HepG2 (cell line): Measurements from ENCODE around the gene CLTA. TPM values are rescaled to one million over a fixed set of nuclear protein-coding genes. Genes with fewer than 3 reads are reported as not detected.

Source experiments
- ATAC-seq: fragments of 200-7000 bp; cut with Tn5 transposase; 3 replicates; pipeline ENCODE4 v1.9.1; 2020; ENCODE audit warnings: mild to moderate bottlenecking, moderate library complexity
- BruUV-seq: library from RNA; stranded (reverse); fragments of 400-500 nt; replicated peaks from 2 replicates; lab custom pipeline; 2021; lab: Mats Ljungman, UMichigan
- CTCF ChIA-PET: fragments of 300-600 bp; formaldehyde crosslinking; extraction: SDS; loops from one replicate; lab custom pipeline; 2021; ENCODE audit warnings: low total read pairs, inconsistent platforms, low intra/inter-chr PET ratio; lab: Yijun Ruan, JAX
- POLR2A ChIA-PET: fragments of 350-600 bp; sonication (Branson Sonifier 250); formaldehyde crosslinking; loops from one replicate; lab custom pipeline; 2020; ENCODE audit warnings: antibody characterized with exemption, inconsistent platforms; lab: Yijun Ruan, JAX
- DNase-seq: peaks from one replicate; pipeline ENCODE4 v3.0.0-alpha.2; 2015; ENCODE audit warnings: low spot score
- FAIRE-seq: peaks from 3 replicates; lab custom pipeline; 2011; peaks lifted over from hg19 to GRCh38; lab: Jason Lieb, UNC
- H2AFZ ChIP-seq: one replicate; pipeline ENCODE4 v1.6.1; 2011; ENCODE audit warnings: low read length, inconsistent platforms
- H3K27ac ChIP-seq: fragments of 300-600 bp; 3 replicates; pipeline ENCODE4 v1.8.0; 2011; ENCODE audit warnings: mixed run types, mild to moderate bottlenecking, mixed read lengths, low read length, inconsistent platforms; ENCODE audit not compliant: insufficient read depth; ENCODE audit errors: extremely low read length
- H3K27me3 ChIP-seq, 2 experiments: fragments of 200-600 bp in 1 of 2; 2 replicates in 1 of 2; 3 replicates in 1 of 2; pipeline versions ENCODE4 v1.6.0 to v1.8.0; 2011; ENCODE audit warnings: low read length in 2 of 2, mild to moderate bottlenecking in 2 of 2, moderate library complexity in 2 of 2, inconsistent platforms in 1 of 2; ENCODE audit not compliant: insufficient read depth in 2 of 2, control insufficient read depth in 1 of 2
- H3K36me3 ChIP-seq, 2 experiments: fragments of 200-600 bp in 1 of 2; replicated peaks in 1 of 2; 2 replicates in 1 of 2; 3 replicates in 1 of 2; pipeline versions ENCODE4 v1.5.1 to v1.8.0; 2011; ENCODE audit warnings: low read length in 2 of 2, inconsistent platforms in 1 of 2; ENCODE audit not compliant: insufficient read depth in 2 of 2, control insufficient read depth in 1 of 2
- H3K4me1 ChIP-seq: 2 replicates; pipeline ENCODE4 v1.5.1; 2012; ENCODE audit warnings: low read length, inconsistent platforms; ENCODE audit not compliant: insufficient read depth
- H3K4me2 ChIP-seq: 2 replicates; pipeline ENCODE4 v1.6.0; 2011; ENCODE audit warnings: low read depth, low read length, inconsistent platforms
- H3K4me3 ChIP-seq, 3 experiments: fragments of 200-600 bp in 1 of 3; sonication (generic), shearing (Covaris generic) in 1 of 3; replicated peaks in 1 of 3; 2 replicates each; pipeline ENCODE4 v1.5.1; 2011 to 2016; ENCODE audit warnings: low read length in 3 of 3, inconsistent platforms in 2 of 3, low read depth in 2 of 3, mild to moderate bottlenecking in 2 of 3, control low read depth in 1 of 3, mixed read lengths in 1 of 3; ENCODE audit not compliant: insufficient read depth in 1 of 3
- H3K79me2 ChIP-seq: one replicate; pipeline ENCODE4 v1.6.1; 2011; ENCODE audit warnings: low read length, inconsistent platforms; ENCODE audit not compliant: insufficient read depth
- H3K9ac ChIP-seq: 2 replicates; pipeline ENCODE4 v1.6.0; 2011; ENCODE audit warnings: mild to moderate bottlenecking, low read depth, low read length, inconsistent platforms; ENCODE audit not compliant: insufficient read depth
- H3K9me3 ChIP-seq: 2 replicates; pipeline ENCODE4 v1.5.1; 2012; ENCODE audit warnings: mild to moderate bottlenecking, low read length
- H4K20me1 ChIP-seq: 2 replicates; pipeline ENCODE4 v1.6.0; 2011; ENCODE audit warnings: inconsistent platforms, mild to moderate bottlenecking, low read length, moderate library complexity; ENCODE audit not compliant: insufficient read depth
- ASH2L ChIP-seq: fragments of 300-600, 200-600 bp; sonication (generic); IDR thresholded peaks from 2 replicates; pipeline ENCODE4 v1.7.0; 2017; ENCODE audit warnings: low read depth, mild to moderate bottlenecking, moderate library complexity, mixed read lengths, low read length; ENCODE audit not compliant: insufficient read length
- MEIS1 ChIP-seq: sonication (generic); formaldehyde crosslinking; IDR thresholded peaks from 2 replicates; pipeline ENCODE4 v1.9.0; 2021; ENCODE audit warnings: mild to moderate bottlenecking, missing genetic modification reagents, moderate library complexity, borderline replicate concordance
- SNRNP70 ChIP-seq: fragments of 200-400 bp; formaldehyde crosslinking; IDR thresholded peaks from 2 replicates; pipeline ENCODE4 v1.6.1; 2017; ENCODE audit warnings: mild to moderate bottlenecking, low read depth, low read length, moderate library complexity
- TCF12 ChIP-seq, 2 experiments: fragments of 450-650 bp in 1 of 2; sonication (generic) in 1 of 2; formaldehyde crosslinking in 1 of 2; IDR thresholded peaks; 2 replicates each; pipeline versions ENCODE4 v1.6.1 to v1.8.0; 2017 to 2022; ENCODE audit warnings: antibody characterized with exemption in 1 of 2, mild to moderate bottlenecking in 1 of 2, missing genetic modification reagents in 1 of 2, moderate library complexity in 1 of 2
- TCF7 ChIP-seq: sonication (generic); IDR thresholded peaks from 2 replicates; pipeline ENCODE4 v1.6.1; 2016; ENCODE audit warnings: antibody characterized with exemption, low read depth
- WGBS: methylation state at CpG from one replicate; pipeline ENCODE4 v1.1.6; 2017; ENCODE audit warnings: low lambda C conversion rate; 5-methylcytosine and 5-hydroxymethylcytosine counted together
- in situ Hi-C: cut with HindIII; loops from 2 replicates; pipeline ENCODE4 v1.10.0; 2017; ENCODE audit warnings: low pct_unique_long_range_greater_than_20kb; ENCODE audit not compliant: extremely low pct_ligation_motif_present
- intact Hi-C: fragments of 100-400 bp; cut with micrococcal nuclease; formaldehyde crosslinking; loops from one replicate; pipeline ENCODE4 v1.10.0; 2022; ENCODE audit not compliant: unreplicated experiment
- polyA plus RNA-seq, 8 experiments: library from polyadenylated mRNA; depleted of rRNA in 3 of 8; stranded (reverse) in 7 of 8; unstranded in 1 of 8; fragments of >200 nt; fragmentation: Illumina TruSeq in 4 of 8; extraction: Trizol in 4 of 8; gene quantifications; 2 replicates each; pipeline versions ENCODE4 v1.2.1 to v1.2.3, GENCODE V29; 2011 to 2016; ENCODE audit warnings: low read depth in 4 of 8, missing spikeins in 1 of 8, mixed read lengths in 1 of 8; ENCODE audit not compliant: insufficient read depth in 1 of 8
- total RNA-seq, 5 experiments: library from RNA; depleted of rRNA; stranded (reverse); fragments of >200 nt; fragmentation: Illumina TruSeq; extraction: Trizol; gene quantifications; 2 replicates each; pipeline ENCODE4 v1.2.3, GENCODE V29; 2016; ENCODE audit warnings: low read depth in 1 of 5
- TF ChIP-seq, protein P1 (sequence below): conservative IDR thresholded peaks from 2 replicates; pipeline ENCODE4 v1.6.1; 2018; ENCODE audit warnings: missing genetic modification reagents
- TF ChIP-seq, protein P2 (sequence below): IDR thresholded peaks from 2 replicates; pipeline ENCODE4 v1.6.1; 2016; ENCODE audit warnings: mild to moderate bottlenecking, missing biosample characterization, missing genetic modification reagents
- TF ChIP-seq, protein P3 (sequence below): IDR thresholded peaks from 2 replicates; pipeline ENCODE4 v1.6.1; 2016; ENCODE audit warnings: missing biosample characterization, missing genetic modification reagents, low read depth
- TF ChIP-seq, protein P4 (sequence below): sonication (generic); formaldehyde crosslinking; IDR thresholded peaks from 2 replicates; pipeline ENCODE4 v1.4.0; 2020; ENCODE audit warnings: mild to moderate bottlenecking, missing genetic modification reagents

CLTA gene
- total and polyA plus RNA-seq, 2 of the 13 experiments (the other 11 are each of a cell fraction or from before 2014, with no cell fraction given): 143 to 222 TPM

DNA sequence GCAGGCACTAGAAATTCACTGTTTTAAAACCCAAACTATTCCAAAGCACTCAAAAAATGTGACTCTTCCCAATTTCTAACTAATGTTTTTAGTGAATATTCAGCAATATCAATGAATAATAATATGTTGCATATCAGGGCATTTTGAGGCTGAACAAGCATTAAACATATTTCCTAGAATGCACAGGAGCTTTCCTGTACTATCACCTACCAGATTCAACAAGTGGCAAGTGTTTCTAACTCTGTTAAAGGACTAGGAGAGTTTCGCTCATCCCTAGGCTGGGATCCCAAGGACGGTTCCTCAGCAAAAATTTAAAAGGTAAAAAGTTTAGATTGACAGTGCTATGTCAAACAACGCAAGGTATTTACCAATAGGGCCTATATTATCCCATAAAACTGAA is 46.5 kb downstream of the CLTA start:
- H3K9ac ChIP-seq: no peak overlapping the region
- intact Hi-C loops: no loop called here
- no peak for ATAC-seq
- H3K4me2 ChIP-seq: no peak overlapping the region
- FAIRE-seq: no peak
- in situ Hi-C loops: no loop called here
- peaks cover 4 to 42% of the 10 kb centered on the region in 2 experiments; a peak in 4 of 5 replicates for H3K36me3 ChIP-seq
- 98% methylated on average over 3 of the region's 3 CpGs for WGBS
- H3K27me3 ChIP-seq: no peaks in the 10 kb centered on the region
- ChIA-PET CTCF (no interaction called here), POLR2A (no interaction called here)
- no TSS peak for BruUV-seq
- no peak for DNase-seq
- no peaks in the 10 kb centered on the region for H3K4me1 ChIP-seq
- no peak overlapping the region for H3K27ac ChIP-seq
- no peak overlapping the region for H2AFZ ChIP-seq
- H4K20me1 ChIP-seq: no peaks in the 10 kb centered on the region
- no peak overlapping the region for H3K4me3 ChIP-seq
- TF ChIP-seq, protein P1, sequence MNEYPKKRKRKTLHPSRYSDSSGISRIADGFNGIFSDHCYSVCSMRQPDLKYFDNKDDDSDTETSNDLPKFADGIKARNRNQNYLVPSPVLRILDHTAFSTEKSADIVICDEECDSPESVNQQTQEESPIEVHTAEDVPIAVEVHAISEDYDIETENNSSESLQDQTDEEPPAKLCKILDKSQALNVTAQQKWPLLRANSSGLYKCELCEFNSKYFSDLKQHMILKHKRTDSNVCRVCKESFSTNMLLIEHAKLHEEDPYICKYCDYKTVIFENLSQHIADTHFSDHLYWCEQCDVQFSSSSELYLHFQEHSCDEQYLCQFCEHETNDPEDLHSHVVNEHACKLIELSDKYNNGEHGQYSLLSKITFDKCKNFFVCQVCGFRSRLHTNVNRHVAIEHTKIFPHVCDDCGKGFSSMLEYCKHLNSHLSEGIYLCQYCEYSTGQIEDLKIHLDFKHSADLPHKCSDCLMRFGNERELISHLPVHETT (CRISPR knock-in tag): no peak
- no peak for TF ChIP-seq TCF7
- TF ChIP-seq ASH2L: no peak
- TF ChIP-seq, protein P2, sequence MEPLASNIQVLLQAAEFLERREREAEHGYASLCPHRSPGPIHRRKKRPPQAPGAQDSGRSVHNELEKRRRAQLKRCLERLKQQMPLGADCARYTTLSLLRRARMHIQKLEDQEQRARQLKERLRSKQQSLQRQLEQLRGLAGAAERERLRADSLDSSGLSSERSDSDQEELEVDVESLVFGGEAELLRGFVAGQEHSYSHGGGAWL: no peak
- TF ChIP-seq MEIS1 (CRISPR knock-in tag): no peak
- TF ChIP-seq TCF12 (IDR thresholded peaks at IDR 0.05): no peak
- TF ChIP-seq TCF12 (CRISPR knock-in tag; IDR thresholded peaks at IDR 0.05): no peak
- no peak for TF ChIP-seq SNRNP70
- TF ChIP-seq, protein P3, sequence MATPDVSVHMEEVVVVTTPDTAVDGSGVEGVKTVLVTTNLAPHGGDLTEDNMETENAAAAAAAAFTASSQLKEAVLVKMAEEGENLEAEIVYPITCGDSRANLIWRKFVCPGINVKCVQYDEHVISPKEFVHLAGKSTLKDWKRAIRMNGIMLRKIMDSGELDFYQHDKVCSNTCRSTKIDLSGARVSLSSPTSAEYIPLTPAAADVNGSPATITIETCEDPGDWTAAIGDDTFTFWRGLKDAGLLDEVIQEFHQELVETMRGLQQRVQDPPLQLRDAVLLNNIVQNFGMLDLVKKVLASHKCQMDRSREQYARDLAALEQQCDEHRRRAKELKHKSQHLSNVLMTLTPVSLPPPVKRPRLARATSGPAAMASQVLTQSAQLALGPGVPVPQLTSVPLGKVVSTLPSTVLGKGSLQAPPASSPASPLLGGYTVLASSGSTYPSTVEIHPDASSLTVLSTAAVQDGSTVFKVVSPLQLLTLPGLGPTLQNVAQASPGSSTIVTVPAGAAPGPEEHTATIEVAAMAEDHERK: no peak
- TF ChIP-seq, protein P4, sequence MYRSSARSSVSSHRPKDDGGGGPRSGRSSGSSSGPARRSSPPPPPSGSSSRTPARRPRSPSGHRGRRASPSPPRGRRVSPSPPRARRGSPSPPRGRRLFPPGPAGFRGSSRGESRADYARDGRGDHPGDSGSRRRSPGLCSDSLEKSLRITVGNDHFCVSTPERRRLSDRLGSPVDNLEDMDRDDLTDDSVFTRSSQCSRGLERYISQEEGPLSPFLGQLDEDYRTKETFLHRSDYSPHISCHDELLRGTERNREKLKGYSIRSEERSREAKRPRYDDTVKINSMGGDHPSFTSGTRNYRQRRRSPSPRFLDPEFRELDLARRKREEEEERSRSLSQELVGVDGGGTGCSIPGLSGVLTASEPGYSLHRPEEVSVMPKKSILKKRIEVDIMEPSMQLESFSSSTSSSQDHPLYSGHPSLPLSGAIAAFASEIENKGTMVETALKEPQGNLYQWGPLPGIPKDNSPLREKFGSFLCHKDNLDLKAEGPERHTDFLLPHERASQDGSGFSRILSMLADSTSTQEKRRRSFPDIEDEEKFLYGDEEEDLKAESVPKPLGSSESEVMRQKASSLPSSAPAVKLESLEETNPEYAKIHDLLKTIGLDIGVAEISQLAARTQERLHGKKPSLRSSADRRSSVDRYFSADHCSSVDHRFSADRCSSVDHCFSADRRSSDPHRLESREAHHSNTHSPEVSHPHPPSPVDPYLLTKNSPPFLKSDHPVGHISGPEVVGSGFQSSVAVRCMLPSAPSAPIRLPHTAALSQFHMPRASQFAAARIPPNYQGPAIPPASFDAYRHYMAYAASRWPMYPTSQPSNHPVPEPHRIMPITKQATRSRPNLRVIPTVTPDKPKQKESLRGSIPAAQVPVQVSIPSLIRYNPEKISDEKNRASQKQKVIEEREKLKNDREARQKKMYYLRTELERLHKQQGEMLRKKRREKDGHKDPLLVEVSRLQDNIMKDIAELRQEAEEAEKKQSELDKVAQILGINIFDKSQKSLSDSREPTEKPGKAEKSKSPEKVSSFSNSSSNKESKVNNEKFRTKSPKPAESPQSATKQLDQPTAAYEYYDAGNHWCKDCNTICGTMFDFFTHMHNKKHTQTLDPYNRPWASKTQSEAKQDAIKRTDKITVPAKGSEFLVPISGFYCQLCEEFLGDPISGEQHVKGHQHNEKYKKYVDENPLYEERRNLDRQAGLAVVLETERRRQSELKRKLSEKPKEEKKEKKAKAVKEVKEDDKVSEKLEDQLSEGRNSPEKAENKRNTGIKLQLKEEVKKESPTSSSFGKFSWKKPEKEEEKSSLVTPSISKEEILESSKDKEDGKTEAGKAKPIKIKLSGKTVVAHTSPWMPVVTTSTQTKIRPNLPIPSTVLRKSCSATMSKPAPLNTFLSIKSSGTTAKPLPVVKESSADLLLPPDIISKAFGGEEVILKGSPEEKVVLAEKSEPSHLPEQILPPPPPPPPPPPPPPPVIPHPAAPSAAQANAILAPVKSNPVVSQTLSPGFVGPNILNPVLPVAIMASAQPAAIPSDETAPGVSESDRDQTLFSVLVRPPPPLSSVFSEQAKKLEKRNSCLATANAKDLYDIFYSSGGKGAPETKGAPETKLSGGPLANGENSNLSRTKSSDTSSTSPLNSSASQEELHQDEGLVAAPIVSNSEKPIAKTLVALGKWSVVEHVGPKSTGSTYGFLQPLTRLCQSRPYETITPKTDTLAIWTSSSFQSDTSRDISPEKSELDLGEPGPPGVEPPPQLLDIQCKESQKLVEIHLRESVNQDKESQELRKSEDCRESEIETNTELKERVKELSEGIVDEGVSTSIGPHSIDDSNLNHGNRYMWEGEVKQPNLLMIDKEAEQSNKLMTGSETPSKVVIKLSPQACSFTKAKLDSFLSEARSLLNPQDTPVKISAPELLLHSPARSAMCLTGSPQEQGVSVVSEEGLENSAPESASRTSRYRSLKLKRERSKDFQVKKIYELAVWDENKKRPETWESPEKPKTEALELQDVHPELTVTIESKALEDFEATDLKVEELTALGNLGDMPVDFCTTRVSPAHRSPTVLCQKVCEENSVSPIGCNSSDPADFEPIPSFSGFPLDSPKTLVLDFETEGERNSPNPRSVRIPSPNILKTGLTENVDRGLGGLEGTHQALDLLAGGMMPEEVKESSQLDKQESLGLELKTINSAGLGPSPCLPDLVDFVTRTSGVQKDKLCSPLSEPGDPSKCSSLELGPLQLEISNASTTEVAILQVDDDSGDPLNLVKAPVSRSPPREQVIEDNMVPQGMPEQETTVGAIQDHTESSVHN (CRISPR knock-in tag): no peak
- H3K9me3 ChIP-seq: no peaks in the 10 kb centered on the region
- no peaks in the 10 kb centered on the region for H3K79me2 ChIP-seq
